GM21737 (cell line): ENCODE data around the gene GNMT.

Experiments used
- ATAC-seq: cut with Tn5 transposase; IDR thresholded peaks from one replicate; pipeline ENCODE4 v1.9.1; 2021; ENCODE audit warnings: mild to moderate bottlenecking, moderate library complexity; ENCODE audit not compliant: unreplicated experiment

The GNMT gene

GRCh38 chr6:43009124-43009523, 48.6 kb downstream of the GNMT start:
- ATAC-seq, result no peak

DNA sequence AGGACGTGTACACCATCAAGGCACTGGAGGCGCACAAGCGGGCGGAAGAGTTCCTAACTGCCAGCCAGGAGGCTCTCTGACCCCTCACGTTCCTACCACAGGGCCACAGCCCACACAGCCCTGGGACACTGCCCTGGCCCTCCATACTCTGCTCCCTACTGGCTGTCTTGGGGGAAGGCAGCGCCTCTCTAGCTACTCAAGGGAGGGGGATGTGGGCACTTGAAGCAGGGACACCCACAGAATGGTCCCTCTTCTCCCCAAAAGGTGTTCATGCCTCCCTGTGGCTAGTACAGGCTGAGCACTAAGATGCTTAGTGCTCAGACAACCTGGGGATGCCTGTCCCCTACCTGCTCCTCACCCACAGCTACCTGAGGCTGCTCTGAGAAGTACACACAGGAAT, 50.7 kb downstream of the GNMT start:
- no peak for ATAC-seq

DNA sequence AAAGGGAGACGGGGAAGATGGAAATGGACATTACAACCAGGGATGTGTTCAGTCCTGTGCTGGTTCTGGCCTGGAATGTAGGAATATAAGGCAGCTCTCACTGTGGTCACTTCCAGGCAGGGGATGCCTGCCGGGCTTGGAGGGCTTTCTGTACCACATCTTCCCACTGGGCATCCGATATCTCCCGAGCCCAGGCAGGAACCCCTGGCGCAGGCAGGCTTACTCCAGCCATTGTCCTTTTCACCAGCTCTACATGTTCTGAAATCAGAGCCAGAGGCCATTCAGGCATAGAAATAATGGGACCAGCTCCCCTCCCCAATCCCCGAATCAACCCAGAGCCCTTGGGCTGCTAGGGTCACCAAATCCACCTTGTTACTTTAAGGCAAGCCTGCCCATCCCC, 51.8 kb downstream of the GNMT start:
- no peak for ATAC-seq

DNA sequence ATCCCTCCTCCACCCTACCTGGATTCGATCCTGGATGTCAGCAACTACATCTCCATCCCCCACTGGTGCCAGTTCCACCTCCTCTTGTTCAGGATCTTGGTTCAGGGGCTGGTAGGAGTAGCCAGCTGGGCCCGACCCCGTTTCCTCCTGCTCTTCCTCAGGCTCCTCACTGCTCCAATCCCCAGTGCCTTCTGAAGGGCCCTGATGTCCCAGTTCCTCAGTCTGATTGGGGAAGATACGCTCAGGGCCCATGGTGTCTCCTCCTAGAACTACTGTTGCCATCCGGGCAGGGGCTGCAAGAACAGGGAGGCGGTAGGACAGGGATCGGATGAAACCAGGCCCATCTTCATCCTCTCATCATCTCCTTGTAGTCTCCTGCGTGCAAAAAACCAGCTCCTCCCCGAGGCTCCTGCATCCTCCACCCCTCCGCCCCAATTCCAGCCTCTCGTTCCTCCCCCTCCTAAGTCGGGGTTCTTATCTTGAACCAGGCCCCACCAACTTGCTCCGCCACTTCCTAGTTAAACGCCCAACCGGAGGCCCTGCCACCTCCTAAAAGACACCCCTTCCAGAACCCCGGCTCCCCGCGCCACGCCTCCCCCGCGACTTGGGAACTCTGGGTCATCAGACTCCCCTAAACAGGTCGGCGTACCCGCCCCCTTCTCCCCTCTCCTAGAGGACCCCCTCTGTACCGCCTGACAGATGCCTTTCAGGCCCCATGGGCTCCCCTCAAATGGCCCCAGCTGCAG, 52.7 kb downstream of the GNMT start:
- peak; percentile 13 for ATAC-seq
